HG02981 (cell line): ENCODE data around the gene ERCC4.

ENCODE experiments used
- ATAC-seq: cut with Tn5 transposase; IDR thresholded peaks from one replicate; pipeline ENCODE4 v1.9.1; 2021; ENCODE audit warnings: mild to moderate bottlenecking, moderate library complexity; ENCODE audit not compliant: unreplicated experiment

ERCC4 gene

DNA sequence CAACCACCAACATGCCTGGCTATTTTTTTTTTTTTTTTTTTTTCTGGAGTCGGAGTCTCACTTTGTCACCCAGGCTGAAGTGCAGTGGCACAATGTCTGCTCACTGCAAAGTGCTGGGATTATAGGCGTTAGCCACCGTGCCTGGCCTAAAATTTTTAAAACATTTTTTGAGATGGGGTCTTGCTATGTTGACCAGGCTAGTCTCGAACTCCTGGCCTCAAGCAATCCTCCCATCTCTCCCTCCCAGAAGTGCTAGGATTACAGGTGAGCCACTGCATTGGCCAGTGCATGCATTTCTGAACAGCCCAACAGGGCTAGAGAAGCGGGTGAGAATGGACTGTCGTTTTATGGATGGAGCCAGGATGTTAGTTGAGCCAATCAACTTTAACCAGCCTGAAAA lies 72.4 kb downstream of the ERCC4 start:
- no peak for ATAC-seq

DNA sequence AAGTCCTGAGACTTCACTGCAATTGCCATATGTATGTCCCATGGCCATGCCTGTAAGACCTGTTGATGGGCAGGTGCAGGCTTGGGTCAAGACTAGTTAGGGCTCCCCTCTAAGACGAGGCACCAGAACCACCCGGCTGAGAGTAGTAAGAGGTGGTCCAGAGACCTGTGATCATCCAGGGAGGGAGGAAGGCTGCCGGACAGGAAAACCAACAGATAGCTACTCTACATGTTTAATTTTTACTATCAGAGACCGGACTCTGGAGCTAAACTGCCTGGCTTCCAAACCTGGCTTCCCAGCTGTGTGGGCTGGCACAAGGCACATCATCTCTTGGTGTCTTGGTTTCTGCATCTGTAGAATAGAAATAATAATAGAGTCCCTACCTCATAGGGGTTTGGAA lies 73.0 kb downstream of the ERCC4 start:
- ATAC-seq, result no peak

DNA sequence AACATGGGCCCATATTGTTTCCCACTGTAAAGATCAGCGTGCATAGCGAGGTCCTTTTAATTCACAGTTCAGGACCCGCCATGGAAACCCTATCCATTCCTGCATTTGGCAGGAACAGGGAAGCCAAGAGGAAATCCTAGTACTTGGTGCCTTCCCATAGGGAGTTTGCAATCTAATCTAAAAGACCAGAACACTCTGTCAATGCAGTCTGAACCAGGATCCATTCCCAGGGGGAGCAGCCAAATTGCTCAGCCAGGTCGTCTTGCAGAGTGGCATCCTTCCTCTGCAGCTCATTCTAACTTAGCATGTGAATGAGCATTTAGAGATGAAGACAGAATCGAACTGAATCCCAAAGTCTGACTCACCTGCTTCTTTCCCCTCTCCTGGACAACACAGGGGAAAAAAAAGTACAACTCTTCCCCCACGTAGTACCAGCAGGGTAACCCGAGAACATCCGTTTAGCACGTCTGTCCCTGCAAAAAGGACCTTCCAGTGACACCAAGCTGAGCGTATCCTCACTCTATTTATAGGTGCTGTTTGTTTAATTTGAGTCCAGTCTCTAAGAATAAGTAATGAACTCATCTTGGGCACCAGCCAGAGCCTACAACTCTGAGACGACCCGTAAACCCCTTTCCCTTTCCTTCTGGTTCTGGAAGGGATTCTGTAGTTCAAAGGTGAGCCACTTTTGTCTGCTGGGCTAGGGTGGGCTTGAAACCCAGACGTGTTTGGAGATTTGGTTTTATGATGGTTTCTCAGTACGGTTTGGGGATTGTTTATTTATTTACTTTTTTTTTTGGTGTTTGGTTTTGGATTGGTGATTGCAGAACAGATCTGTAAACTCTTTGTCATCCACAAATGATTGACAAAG lies 74.5 kb downstream of the ERCC4 start:
- no peak for ATAC-seq

DNA sequence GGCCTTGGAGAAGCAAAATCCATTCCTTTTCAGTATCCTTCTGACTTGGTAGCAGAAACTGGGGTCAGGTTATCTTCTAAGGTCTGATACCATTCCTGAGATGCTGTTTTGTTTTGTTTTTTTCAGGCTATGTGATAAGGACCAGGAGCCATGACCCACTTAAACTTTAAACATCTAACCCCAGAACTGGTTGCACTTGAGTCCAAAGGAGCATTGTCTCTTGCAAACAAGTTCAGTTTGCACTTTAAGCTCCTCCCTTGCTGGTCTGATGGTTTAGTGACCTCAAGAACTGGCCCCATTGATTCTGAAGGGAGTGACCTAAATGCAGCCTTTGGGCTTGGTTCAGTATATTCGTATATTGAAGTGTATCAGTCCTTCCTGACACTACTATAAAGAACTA lies 75.2 kb downstream of the ERCC4 start:
- no peak for ATAC-seq

DNA sequence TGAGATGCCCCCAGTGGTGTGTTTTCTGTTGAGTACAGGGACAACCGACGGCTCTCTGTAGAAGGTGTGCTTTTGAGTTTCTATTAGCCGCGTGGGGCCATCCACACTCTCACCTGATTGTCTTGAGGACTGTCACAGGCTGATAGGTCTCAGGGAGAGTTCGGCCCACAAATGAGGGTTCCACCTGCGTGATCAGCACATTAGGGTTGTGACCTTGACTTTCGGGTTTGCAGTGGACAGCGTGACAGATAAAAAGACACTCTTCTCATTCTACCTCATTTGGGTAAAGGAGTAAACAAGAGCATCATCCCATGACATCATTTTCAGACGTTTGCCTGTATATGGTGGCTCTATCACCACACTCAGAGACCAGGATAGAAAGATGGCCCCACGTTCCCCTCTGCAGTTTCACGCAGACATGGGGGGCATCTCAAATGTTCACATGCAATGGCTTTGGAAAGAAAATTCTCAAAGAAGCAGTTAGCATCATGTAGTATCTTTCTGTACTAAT lies 76.9 kb downstream of the ERCC4 start:
- no peak for ATAC-seq

DNA sequence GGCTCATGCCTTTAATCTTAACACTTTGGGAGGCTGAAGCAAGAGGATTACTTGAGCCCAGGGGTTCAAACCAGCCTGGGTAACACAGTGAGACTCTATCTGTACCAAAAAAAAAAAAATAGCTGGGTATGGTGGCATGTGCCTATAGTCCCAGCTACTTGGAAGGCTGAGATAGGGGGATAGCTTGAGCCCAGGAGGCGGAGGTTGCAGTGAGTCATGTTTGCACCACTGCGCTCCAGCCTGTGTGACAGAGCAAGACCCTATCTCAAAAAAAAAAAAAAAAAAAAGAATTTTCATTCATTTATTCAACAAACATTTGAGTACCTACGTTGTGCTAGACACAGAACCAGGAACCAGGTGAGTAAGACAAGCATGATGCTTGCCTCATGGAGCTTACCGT lies 77.6 kb downstream of the ERCC4 start:
- no peak for ATAC-seq

DNA sequence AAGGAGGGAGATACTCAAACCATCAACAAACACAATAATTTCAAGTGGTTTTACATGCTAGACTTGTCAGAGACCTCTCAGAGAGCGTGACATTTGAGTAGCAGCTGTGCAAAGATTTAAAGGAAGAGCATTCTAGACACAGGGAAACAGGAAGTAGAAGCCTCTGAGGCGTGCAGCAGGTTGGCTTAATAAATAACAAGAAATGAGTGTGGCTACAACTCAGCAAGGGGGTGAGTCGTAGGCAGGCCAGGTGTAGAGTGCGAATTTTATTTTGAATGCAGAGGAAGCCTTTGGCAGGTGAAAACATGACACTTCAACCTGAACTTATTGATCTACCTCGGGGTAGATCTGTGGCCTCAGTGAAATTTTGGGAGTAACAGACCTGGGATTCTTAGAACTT lies 78.0 kb downstream of the ERCC4 start:
- peak; percentile 90 for ATAC-seq

DNA sequence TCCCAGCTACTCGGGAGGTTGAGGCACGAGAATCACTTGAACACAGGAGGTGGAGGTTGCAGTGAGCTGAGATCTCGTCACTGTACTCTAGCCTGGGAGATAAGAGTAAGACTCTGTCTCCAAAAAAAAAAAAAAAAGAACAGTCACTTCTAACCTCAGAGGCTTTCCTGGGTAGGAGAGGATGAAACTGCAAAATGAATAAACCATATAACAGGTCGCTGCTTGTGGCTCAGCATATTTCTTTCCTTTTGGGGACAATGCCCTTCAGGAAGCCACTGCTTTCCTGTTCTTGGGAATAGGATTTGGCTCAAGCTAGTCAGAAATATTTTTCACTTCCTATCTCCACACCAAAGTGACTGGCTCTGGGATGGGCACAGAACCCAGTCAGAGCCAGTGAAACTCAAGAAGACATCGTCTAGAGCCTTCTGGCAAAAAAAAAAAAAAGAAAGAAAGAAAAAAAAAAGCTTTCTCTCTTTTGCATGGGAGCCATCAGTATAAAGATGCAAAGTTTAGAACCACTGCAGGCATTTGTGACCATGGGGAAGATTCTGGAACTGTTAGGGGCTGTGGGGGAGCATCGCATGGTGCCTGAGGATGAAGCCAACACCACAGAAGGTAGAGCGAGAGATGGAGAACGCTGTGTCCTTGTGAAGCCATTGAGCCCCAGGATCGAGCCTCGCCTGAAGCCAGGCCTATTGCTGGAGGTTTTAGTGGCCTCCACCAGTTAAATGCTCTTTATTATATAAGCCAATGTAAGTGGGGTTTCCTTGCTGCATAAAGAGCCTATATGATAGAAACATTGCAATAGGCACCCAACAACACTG lies 79.3 kb downstream of the ERCC4 start:
- no peak for ATAC-seq

DNA sequence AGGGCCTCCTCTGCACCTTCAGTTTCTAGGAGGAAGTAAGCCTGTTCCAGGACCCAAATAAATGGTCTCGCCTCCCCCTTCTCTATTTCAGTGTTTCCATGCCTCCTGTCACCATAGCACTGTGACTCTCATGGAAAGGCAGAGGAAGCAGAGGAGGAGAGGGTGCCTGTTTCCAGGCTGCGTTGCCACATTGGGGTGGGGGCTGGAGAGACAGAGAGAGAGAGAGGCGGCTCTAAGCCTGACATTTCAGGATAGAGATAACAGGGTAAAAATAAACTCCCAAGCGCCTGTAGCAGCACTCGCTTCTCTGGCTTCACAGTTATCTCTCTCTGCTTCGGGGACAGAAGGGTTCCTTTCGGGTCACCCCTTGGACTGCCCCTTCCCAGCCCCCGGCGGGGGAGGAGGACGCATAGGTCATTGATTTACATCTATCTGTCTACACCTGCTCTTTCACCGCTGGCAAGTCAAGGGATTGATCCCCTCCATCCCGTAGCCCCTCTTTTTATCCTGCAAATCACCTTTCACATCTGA lies 80.0 kb downstream of the ERCC4 start:
- no peak for ATAC-seq

DNA sequence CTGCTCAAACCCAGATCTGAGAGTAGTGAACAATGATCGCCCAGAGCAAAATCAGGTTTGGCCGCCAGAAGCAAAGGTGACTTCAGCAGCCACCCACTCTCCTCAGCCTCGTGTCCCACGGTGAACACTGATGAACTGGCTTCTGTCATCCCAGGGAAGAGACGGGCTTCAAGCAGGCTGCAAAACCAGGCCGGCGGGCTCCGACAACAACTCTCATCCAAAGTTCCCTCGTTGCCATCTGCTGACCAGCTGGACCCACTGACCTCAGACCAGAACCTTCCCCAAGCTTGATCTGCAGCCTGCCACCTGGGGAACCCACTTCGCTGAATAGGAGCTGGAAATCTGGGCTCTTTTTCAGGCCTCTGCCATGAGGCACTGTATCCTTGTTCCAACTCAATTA lies 81.6 kb downstream of the ERCC4 start:
- ATAC-seq, result no peak
